ENCODE measurements around the gene RALGAPA2.

RALGAPA2 gene

DNA sequence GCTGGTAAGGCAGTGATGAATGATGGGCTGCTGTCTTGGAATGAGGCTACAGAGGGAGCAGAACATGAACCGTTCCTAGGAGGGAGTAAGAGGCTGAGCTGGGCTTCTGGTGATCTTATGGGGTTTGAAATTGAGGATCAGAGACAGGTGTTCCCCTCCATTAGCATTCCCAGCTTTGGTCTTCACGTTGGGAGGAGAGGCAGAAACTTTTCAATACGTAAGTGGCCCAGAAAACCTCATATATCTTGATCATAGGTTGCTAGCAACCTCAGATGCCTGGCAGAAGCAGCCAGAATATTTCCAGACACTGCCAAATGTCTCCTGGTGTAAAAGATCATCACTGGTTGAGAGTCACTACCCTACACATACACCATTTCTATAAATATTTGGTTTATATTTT is 177.4 kb downstream of the RALGAPA2 start:
- TF ChIP-seq CTCF (IDR thresholded peaks at IDR 0.05; ENCODE audit: low read depth, low read length): no peak
- no peak overlapping the region for H3K4me3 ChIP-seq (replicated peaks in 1 of 2; ENCODE audit: low read depth in 2 of 2, low read length in 2 of 2)
- no peak for DNase-seq (ENCODE audit: low read depth in 2 of 2)

DNA sequence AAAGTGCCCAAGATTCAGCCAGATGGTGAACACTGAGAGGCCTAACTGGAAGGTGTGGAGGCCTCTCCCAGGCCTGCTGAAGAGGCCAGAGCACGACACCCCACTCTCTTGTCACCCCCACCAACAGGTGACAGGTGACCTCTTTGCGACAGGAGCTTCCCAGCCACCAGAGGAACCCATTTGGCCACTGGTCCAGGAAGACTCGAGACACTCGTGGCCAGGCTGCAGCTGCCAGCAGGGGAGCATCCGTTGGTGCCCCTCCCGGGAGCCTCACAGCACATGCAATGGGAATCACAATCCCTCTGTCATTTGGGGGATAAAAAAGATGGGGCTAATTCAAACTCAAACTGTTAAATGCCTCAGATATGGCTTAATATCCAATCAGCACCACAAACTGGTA is 181.2 kb downstream of the RALGAPA2 start:
- TF ChIP-seq CTCF (IDR thresholded peaks at IDR 0.05; ENCODE audit: low read depth, low read length): no peak
- no peak overlapping the region for H3K4me3 ChIP-seq (replicated peaks in 1 of 2; ENCODE audit: low read depth in 2 of 2, low read length in 2 of 2)
- DNase-seq (ENCODE audit: low read depth in 2 of 2): no peak

DNA sequence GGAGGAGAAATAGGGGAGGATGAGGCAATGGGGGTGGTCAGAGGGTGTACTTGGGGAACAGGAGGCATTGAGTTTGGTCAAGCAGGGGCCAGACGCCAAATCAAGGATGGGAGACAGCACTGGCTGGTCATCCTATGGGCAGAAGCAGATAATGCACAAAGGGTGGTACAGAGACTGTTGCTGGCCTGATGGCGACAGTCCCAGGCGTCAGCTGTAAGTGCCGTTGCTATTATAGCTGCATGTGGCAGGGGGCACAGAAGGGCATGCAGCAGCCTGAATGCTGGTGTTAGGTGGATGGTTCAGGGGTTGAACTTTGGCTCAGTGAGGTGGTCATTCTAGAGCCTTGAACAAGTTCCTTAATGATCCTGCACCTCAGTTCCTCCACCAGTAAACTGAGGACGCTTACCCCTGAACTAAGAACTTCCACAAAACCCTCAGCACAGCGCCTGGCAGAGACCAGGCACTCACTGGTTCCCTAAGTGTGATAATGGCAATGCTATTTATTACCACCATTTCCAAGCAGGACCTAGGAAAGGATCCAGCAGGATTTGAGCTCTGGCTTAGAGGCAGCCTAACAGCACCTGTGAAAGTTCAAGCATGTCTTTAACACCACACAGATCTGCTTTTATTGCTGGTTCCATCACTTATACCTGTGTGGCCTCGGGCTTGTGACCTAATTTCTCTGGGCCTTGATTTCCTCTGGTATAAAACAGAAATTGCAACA is 181.9 kb downstream of the RALGAPA2 start:
- no peak overlapping the region for H3K4me3 ChIP-seq (replicated peaks in 1 of 2; ENCODE audit: low read depth in 2 of 2, low read length in 2 of 2)
- no peak for DNase-seq (ENCODE audit: low read depth in 2 of 2)
- TF ChIP-seq CTCF (IDR thresholded peaks at IDR 0.05; ENCODE audit: low read depth, low read length): no peak

DNA sequence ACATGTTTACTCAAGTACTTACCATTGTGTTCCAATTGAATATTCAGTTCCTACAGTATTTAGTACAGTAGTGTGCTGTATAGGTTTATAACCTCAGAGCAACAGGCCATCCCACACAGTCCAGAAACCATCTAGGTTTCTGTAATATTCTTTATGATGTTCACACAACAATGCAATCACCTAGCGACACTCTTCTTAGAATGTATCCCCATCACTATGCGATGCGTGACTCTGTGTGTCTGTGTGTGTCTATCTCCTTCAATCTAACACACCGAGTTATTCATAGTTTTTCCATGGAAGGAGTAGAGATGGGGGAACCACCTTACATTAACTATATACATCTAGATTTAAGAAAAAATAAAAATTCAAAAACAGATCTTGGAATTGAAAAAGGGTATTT is 182.8 kb downstream of the RALGAPA2 start:
- DNase-seq (ENCODE audit: low read depth in 2 of 2): no peak
- H3K4me3 ChIP-seq (replicated peaks in 1 of 2; ENCODE audit: low read depth in 2 of 2, low read length in 2 of 2): no peak overlapping the region

GRCh38 chr20:20528861-20529260 is 183.6 kb downstream of the RALGAPA2 start:
- TF ChIP-seq CTCF (IDR thresholded peaks at IDR 0.05; ENCODE audit: low read depth, low read length): no peak
- no peak for DNase-seq (ENCODE audit: low read depth in 2 of 2)
- H3K4me3 ChIP-seq (replicated peaks in 1 of 2; ENCODE audit: low read depth in 2 of 2, low read length in 2 of 2): no peak overlapping the region

More for the DNA sequence above, 182.8 kb downstream of the RALGAPA2 start:
- TF ChIP-seq CTCF (IDR thresholded peaks at IDR 0.05; ENCODE audit: low read depth, low read length): no peak

- no peak overlapping the region for H3K4me3 ChIP-seq (replicated peaks in 1 of 2; ENCODE audit: low read depth in 2 of 2, low read length in 2 of 2)
- DNase-seq (ENCODE audit: low read depth in 2 of 2): no peak
- no peak for TF ChIP-seq CTCF (IDR thresholded peaks at IDR 0.05; ENCODE audit: low read depth, low read length)
Observed at GRCh38 chr20:20527661-20528060, 184.8 kb downstream of the RALGAPA2 start.

DNA sequence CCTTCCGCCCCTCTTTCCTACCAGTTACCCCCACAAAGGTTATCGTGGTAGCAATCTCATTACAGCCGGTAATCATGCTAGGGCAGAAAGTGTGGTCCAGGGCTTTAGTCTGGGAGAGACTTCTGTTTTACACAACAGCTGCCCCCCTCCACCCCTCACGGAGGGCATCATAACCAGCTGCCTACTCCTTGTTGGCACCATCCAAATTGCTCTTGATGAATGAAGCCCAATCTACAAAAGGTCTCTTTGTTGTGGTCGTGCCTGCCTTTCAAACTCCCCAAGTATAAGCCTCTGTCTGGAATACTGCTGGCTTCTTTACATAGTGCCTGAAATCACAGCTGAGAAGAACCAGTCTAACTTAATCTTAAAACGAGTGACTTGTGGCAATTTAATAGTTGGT is 186.7 kb downstream of the RALGAPA2 start:
- no peak overlapping the region for H3K4me3 ChIP-seq (replicated peaks in 1 of 2; ENCODE audit: low read depth in 2 of 2, low read length in 2 of 2)
- TF ChIP-seq CTCF (IDR thresholded peaks at IDR 0.05; ENCODE audit: low read depth, low read length): no peak

More for the DNA sequence above, 186.7 kb downstream of the RALGAPA2 start:
- DNase-seq (ENCODE audit: low read depth in 2 of 2): no peak

Measured in cardiac fibroblast (primary cell).